Suppressor macrophage (primary cell): ENCODE measurements around the gene FGF19.
A peak's percentile ranks its signal among the peaks of the same experiment; 100 is the strongest.

Source experiments
- DNase-seq, 4 experiments: peaks; one replicate each; pipeline ENCODE4 v3.0.0-alpha.2; 2020 to 2022

The FGF19 gene

GRCh38 chr11:69667619-69668604 is 35.9 kb downstream of the FGF19 start:
- no peak for DNase-seq

GRCh38 chr11:69666752-69667536 is 36.9 kb downstream of the FGF19 start:
- no peak for DNase-seq

GRCh38 chr11:69666261-69666660 is 37.6 kb downstream of the FGF19 start:
- no peak for DNase-seq

- DNase-seq: no peak
Measured at GRCh38 chr11:69665669-69666068, 38.2 kb downstream of the FGF19 start.

- DNase-seq: no peak
Measured at GRCh38 chr11:69664901-69665300, 38.9 kb downstream of the FGF19 start.

GRCh38 chr11:69664103-69664775 is 39.6 kb downstream of the FGF19 start:
- DNase-seq: no peak

GRCh38 chr11:69663326-69663725 is 40.5 kb downstream of the FGF19 start:
- no peak for DNase-seq

- no peak for DNase-seq
Measured at GRCh38 chr11:69662806-69663205, 41.0 kb downstream of the FGF19 start.

GRCh38 chr11:69662021-69662698 is 41.7 kb downstream of the FGF19 start:
- DNase-seq: peak; percentile 28 to 64 (median 46)

- DNase-seq: no peak
Measured at GRCh38 chr11:69661413-69661715, 42.5 kb downstream of the FGF19 start.

- DNase-seq: no peak
Measured at GRCh38 chr11:69660001-69660500, 43.8 kb downstream of the FGF19 start.

GRCh38 chr11:69659591-69659990 is 44.2 kb downstream of the FGF19 start:
- no peak for DNase-seq

GRCh38 chr11:69658626-69659450 is 45.0 kb downstream of the FGF19 start:
- DNase-seq: no peak

- DNase-seq: no peak
Measured at GRCh38 chr11:69657911-69658625, 45.8 kb downstream of the FGF19 start.

GRCh38 chr11:69657456-69657910 is 46.3 kb downstream of the FGF19 start:
- DNase-seq: no peak

- DNase-seq: peak in 1 of 4 experiments; percentile 39
Measured at GRCh38 chr11:69656536-69657455, 47.0 kb downstream of the FGF19 start.

GRCh38 chr11:69655479-69656428 is 48.1 kb downstream of the FGF19 start:
- no peak for DNase-seq
